Measurements from ENCODE around the gene CYP27A1.
"Not testable (repeated sequence)": the region's sequence is repeated elsewhere in the genome, so short reads cannot be mapped to it uniquely, and the experiment has no call there.

CYP27A1 gene

DNA sequence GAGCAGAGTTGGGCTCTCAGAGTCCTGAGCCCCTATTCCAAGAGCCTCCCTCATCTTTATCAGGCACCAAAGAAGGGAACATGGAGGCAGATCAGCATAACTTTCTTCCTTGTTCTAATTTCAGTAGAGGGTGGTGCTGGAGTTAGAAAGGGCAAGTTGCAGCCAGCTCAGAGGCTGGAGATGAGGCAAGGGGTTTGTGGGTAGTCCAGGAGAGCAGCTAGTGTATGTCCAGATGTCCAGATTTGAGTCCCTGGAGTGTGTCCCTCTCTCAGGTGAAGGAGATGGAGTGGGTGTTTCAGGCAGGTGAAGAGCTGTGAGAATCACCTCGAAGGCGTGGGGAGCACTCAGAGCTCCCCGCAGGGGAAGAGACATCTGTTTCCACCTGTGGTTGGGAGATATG is 50.1 kb downstream of the CYP27A1 start:
- no peak for DNase-seq (ENCODE audit: low read depth)

DNA sequence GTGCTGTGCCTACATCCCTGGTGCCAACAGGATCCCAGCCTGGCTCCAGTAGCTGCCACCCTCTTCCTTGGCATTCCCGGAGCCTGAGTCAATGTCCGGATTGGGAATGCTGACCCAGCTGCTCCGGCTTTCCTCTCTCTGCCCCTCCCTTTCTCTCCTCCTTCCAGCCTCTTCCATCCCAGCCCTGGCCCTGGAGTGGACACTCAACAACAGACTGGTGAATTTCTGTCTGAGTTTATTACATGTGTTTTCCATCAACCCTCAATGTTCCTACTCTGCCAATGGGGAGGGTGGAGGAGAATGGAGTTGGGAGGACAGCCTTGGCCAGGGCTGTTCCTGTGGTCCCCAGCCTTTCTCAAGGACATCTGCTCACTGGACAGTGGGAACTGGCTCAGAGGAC is 50.6 kb downstream of the CYP27A1 start:
- no peak for DNase-seq (ENCODE audit: low read depth)

DNA sequence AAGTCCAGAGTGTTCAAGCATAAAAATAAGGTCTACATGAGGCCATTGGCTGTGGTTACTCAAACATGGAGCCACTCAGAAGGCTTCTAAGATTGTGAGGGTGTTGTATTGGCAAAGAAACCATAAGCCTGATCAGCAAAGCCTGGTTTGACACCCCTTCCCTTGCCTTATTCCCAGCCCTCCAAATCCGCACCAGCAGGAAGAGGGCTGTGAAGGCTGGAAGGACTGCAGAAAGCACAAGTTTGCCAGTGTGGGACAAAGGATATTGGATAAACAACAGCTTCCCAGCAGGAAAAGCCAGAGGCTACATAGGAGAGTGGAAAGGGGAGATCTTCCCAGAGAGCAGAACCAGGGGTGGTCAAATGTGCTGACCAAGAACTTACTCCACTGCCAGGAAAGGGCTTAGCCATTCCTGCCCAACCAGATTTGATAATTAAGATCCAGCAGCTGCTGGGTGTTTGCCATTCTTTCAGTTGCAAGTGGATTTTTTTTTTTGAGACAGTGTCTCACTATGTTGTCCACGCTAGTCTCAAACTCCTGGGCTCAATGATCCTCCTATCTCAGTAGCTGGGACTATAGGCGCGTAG is 51.2 kb downstream of the CYP27A1 start:
- no peak for DNase-seq (ENCODE audit: low read depth)

DNA sequence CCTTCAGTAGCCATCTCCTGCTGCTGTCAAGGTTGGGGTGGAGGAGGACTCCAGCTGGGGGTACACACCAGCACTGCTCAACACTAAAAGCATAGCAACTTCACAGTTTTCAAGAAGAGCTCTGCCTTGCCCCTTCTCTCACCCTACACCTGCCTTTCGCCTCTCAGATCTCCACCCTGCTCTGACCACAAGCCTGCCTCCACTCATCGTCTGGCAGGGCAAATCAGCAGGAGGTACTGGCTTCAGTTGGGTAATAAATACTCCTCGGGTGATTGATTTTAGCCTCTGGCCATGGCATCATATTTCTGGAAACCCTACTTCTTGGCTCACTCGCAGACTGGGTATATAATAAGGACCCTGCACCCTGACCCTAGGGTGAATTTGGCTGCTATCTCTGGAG is 52.7 kb downstream of the CYP27A1 start:
- no peak for DNase-seq (ENCODE audit: low read depth)

DNA sequence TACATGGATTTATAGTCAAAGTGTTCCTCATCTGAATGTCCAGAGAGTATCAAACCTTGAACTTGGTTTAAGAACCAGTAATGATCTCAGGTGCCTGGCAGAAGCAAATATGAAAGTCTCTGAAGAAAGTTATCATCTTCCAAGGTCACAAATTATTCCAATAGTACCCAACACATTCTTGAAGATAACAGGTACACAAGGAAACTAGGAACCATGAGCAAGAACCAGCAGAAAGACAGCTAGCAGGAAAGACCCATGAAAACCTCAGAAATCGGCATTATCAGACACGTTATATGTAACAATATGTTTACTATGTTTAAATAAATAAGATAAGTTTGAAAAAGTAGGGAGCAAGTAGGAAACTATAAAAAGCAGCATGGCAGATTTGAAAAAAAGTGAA is 55.5 kb downstream of the CYP27A1 start:
- DNase-seq (ENCODE audit: low read depth) = no peak

DNA sequence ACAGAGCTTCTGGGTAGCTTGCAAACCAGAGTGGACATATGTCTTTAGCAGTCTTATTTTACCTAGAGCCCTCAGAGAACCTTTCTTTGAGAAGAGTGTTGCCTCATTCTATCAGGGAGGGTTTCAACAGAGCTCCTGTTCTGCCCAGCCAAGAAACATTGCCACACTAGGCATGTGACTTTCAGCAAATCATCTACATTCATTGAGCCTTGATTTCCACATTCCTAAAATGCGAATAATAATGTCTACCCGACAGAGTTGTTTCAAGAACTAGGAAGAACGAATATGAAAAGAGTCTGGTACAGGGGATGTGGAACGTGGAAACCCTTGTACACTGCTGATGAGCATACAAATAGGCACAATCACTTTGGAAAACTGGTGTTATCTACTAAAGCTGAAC is 57.5 kb downstream of the CYP27A1 start:
- DNase-seq (ENCODE audit: low read depth) = no peak

DNA sequence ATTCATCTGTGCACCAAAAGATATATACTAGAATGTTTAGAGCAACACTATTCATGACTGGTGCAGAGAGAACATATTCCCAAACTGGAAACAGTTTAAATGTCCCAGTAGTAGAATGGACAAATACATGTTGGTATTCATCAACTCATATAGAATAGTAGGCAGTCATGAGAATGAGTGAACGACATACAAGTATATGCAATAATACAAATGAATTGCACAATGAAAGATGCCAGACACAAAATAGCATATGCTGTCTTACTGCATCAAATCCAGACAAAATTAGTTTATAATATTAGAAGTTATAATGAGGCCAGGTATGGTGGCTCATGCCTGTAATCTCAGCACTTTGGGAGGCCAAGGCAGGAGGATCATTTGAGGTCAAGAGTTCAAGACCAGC is 57.9 kb downstream of the CYP27A1 start:
- DNase-seq (ENCODE audit: low read depth) = no peak

DNA sequence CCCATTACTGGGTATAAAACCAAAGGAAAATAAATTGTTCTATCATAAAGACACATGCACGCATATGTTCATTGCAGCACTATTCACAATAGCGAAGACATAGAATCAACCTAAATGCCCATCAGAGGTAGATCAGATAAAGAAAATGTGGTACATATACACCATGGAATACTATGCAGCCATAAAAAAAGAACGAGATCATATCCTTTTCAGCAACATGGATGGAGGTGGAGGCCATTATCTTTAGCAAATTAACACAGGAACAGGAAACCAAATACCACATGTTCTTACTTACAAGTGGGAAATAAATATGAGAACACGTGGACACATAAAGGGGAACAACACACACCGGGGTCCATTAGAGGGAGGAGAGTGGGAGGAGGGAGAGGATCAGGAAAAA is 62.4 kb downstream of the CYP27A1 start:
- not testable (repeated sequence) for DNase-seq (ENCODE audit: low read depth)

DNA sequence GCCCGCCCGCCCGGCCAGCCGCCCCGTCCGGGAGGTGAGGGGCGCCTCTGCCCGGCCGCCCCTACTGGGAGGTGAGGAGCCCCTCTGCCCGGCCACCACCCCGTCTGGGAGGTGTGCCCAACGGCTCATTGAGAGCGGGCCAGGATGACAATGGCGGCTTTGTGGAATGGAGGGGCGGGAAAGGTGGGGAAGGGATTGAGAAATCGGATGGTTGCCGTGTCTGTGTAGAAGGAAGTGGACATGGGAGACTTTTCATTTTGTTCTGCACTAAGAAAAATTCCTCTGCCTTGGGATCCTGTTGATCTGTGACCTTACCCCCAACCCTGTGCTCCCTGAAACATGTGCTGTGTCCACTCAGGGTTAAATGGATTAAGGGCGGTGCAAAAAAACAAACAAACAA is 65.0 kb downstream of the CYP27A1 start:
- DNase-seq (ENCODE audit: low read depth) = not testable (repeated sequence)

DNA sequence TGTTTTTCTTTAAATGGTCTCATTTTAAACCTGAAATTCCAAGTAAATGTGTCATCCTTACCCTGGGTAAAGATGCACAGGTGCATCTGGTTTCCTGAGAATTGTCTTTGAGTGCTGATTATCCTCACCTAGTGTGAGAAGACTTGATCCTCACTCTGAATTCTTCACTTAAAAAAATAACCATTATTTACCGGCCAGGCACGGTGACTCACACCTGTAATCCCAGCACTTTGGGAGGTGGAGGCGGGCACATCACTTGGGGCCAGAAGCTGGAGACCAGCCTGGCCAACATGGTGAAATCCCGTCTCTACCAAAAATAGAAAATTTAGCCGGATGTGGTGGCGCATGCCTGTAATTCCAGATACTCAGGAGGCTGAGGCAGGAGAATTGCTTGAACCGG is 67.8 kb downstream of the CYP27A1 start:
- DNase-seq (ENCODE audit: low read depth) = no peak

DNA sequence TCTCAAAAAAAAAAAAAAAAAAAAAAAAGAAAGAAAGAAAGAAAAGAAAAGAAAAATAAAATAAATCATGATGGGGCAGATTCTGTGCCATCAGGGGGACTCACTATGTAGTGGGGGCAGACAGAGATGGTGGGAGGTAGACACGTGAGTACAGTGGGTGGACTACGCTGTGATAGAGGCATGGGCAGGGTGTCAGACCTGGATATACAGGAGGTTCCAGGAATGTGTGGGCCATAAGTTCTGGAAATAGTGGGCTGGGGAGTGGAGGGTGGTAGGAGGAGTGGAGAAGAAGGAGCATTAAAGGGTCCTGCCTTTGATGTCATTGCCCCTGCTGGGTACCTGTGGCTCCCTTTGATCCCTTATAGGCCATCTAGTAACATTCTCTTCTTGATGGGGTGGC is 68.8 kb downstream of the CYP27A1 start:
- no peak for DNase-seq (ENCODE audit: low read depth)

DNA sequence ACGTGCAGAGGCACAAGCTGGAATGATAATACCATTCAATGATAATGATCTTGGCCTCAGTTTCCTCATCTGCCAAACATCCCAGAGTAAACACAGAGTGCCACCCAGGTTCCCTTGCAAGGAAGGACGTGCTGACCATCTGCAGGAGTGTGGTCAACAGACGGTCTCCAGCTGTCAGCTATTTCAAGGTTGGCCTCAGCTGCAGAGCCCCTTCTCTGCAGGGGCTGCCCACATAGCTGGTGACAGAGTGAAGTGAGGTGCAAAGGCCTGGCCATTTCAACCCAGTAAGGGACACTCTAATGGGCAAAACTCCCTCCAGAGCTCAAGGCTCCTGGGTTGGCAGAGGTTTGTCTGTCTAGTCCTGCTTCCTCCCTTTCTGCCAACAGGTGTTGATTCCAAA is 69.3 kb downstream of the CYP27A1 start:
- DNase-seq (ENCODE audit: low read depth) = no peak

DNA sequence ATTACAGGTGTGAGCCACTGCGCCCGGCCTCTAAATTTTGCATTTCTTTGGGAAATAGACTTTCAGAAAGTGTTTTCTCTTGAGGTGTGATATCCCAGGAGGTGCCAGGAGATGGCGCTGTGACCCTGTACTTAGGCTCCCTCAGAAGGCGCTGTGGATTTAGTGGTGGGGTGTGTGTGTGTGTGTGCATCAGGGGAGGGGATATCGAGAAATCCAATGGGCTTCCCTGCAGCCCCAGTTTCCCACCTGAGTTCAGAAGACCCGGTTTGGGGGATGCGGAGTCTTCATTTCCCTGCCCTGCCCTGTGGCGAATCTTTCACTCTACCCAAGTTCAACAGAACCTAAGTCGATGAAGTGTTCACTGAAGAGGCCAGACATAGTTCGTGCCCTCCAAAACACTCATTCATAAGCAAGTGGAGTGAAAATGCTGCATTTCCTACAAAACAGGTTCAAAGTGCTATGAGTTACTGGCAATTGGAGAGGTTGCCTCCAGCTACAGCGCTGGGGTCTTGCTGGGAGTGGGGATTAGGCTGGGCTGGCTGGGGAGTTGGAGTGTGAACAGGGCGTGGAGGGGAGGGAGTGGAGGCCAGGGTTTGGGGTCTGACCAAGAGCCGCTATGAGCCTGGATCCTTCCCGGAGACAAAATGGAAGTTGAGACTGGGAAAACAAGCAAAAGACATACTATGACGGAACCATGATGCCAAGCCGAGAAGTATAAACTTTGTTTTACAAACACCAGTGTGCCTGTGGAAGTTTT is 71.1 kb downstream of the CYP27A1 start:
- peak; percentile 46 for DNase-seq (ENCODE audit: low read depth)

DNA sequence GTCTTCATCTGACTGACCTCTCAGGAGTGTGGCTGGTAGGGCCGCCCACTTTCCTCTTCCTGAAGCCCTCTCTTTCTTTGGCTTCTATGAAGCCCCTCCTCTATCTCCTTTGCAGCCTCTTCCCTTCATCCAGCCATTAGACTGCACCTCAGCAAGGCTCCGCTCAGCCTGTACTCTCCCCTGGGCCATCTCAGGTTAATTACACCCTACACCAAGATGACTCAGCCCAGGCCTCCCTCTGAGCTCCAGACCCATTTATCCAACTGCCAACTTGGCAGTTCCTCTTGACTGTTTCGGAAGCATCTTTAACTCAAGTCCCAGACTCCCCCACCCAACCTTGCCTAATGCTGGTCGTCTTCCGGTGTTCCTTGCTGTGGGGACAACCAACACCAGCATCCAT is 71.8 kb downstream of the CYP27A1 start:
- DNase-seq (ENCODE audit: low read depth) = no peak

DNA sequence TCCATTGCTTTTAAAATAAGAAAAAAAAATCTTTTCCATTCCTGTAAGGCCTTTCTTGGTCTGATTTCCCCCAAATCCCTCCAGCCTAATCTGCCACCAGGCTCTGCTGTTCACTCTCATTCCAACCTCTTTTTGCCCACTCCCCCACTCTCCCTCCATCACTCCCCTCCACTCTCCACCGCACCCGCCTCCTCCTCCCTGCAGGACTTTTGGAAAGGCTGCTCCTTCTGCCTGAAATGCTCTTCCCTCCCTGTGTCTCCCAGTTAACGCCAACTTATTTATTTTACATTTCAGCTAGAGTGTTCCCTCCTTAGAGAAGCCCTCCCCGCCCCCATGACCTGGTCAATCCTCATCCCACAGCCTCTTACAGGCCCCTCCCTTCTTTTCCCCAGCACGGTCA is 72.9 kb downstream of the CYP27A1 start:
- DNase-seq (ENCODE audit: low read depth) = no peak

DNA sequence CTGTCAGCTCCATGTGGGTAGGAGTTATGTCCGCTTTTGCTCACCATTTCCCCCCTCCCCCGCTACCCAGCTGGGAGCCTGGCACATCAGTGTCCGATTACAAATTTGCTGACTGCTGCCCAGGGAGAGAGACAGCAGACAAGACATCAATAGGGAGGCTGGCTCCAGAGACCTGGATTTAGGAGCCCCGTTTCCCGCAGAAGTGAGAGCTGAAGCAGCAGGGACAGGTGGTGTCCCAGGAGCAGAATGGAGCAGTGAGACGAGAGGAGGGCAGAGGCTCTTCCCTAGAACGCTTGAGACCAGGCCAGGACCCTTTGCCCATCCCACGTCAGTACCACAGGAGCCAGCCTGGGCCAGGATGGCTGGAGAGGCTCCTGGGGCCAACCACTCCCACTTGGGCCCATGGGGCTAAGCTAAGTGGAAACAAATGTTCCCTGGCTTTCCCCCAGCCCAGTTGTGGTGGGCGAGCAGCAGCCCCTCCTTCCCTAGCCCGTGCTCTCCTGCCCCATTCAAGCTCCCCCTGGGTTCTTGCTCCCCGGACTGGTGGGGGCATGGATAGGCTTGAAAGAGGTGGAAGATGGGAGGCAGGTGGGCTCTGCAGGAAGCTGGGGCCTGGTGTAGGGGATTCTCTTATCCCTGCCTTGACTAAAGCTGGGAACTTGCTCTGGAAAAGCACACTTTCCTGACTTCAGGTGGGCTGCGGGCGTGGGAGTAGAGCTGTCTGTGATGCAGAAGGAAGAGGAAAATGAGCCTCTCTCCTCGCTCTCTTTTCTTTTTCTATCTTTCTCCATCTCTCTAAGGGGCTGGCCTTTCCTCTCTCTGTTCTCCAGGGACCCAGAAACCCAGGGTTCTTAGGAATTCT is 73.6 kb downstream of the CYP27A1 start:
- no peak for DNase-seq (ENCODE audit: low read depth)

DNA sequence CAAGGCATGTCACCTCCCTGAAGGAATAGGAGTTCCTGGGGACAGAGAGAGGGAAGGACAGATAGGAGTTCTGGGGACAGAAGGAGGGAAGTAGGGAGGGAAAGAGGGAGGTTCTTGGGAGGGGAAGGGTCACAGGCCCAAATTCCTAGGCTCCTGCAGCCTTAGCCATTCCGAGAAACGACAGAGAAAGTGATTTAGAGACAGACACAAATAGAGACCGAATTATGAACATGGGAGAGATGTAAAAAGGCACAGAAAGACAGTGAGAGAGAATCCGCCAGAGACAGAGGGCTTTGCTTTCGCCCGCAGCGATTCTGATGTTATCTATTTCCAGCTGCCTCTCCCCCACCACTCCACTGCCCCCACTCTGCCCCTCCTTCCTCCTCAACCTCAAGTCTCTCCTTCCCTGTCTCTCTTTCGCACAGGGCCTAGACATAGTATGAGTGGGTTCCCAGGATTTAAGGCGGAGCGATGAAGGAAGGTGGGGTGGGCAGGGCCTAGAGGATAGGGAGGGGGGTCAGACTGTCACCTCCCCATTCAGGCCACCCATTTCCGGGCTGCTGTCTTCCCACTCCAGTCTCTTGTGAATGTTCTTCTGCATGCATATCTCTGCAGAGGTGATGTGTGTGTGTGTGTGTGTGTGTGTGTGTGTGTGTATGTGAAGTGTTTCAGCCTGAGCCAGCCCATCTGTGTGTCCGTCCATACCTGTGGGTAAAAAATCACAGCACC is 74.4 kb downstream of the CYP27A1 start:
- no peak for DNase-seq (ENCODE audit: low read depth)

DNA sequence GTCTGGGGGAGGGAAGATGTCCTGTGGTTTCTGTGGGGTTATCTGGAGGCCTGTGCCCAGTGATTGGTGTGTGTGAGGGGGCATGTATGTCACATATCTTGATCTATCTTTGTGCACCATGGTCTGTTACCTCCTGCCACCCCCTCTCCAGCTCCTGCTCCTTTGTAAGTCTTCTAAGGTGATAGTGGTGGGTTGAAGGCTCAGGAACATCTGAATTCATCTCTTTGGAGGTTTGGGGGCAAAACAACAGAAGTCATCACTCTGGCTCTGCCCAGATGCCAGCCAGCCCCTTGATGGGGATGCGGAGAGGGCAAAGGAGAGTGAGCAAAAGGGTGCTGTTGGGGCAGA is 74.9 kb downstream of the CYP27A1 start:
- DNase-seq (ENCODE audit: low read depth) = no peak

DNA sequence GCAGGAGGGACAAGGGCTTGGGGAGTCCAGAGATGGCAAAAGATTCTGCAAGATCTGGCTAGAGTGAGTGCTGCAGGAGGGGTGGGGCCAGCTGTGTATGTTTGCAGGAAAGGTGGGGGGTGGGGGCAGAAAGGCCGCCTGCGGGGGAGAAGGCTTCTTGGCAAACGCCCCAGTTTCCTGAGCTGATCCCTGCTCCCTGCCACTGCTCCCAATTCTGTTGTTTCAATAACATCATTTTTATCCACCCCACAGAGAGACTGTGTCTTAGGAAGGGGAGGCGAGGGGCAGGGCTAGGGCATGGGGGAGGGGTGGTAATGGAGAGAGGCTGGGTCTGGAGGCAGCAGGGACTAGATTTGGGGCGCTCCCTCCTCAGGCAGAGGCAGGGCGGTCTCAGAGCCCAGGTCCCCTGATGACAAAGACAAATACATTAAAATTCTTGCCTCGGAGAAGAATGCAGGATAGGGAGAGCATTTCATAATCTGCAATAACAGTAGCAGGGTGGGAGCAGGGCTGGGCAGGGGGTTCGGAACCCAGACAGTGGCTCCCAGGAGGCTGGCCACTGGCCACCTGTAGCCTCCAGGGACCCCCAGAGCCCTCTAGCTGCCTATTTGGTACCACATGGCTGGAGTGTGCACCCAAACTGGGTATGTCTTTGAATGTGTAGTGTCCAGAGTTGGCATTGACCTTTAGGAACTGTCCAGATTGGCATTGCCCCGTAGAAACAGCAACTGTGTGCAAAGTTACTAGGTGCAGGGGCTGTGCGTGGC is 75.6 kb downstream of the CYP27A1 start:
- DNase-seq (ENCODE audit: low read depth) = no peak

DNA sequence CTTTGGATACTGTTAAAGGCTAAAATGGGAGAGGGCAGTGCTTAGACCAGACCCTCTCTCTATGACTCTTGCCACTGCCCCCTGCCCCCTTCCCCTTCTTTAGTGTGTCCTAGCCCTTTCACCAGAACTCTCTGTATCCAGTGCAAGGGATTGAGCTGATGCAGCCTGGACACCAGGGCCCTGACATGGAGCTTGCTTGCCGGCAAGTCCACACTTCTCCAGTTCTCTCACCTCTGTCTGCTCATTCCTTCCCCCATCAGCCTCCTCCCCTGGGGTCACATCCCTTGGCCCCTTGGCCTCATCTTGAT is 76.1 kb downstream of the CYP27A1 start:
- no peak for DNase-seq (ENCODE audit: low read depth)

DNA sequence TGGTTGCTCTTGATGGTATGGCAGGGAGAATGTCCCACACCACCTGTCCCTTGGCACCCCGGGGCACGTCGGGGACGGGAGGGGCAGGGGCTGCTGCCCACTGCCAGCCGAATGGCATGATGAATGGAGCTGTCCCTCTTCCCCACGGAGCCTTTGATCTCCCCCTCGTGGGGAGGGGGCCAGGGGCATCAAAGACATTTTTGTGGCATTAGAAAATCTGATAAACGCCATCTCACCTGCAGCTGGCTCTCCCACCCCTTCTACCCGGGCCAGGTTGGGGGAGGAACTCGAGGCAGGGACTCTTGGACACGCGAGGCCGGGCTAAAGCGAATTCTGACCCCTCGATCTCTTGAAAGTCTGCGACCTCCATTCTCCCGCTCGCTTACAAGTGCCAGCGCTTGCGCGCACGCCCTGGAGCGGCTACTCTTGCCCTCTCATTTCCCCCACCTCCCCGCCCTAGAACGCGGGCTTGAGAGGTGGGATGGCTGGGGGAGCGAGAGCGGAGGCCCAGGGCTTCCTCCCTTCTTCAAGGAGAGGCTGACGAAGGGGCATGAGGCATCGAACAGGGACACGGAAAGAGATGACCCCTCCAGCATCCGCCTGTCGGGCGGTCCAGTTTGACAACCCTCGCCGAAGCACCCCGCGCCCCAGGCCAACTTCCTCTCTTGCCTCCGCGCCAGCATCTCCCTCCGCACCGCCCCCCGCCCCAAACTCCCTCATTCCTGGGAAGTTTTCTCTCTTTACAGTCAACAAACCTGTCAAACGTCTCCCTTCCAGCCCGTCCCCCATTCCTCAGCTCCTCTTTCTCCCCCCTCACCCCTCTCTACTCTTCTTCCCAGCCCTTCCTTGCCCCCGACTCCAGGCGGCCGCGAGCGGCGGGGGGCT is 77.0 kb downstream of the CYP27A1 start:
- DNase-seq (ENCODE audit: low read depth) = no peak
